Posterior vena cava (tissue), 2 donors: ENCODE results near the gene VWCE. TPM values are rescaled to one million over a fixed set of nuclear protein-coding genes. Genes with fewer than 3 reads are reported as not detected.
"Not testable (repeated sequence)": the region's sequence is repeated elsewhere in the genome, so short reads cannot be mapped to it uniquely, and the experiment has no call there.

Experiments
- DNase-seq: peaks from one replicate; pipeline ENCODE4 v3.0.0-alpha.2; 2020; ENCODE audit warnings: low spot score
- intact Hi-C, 2 donors: fragments of 100-400 bp; cut with DNase I; formaldehyde crosslinking; loops; one replicate each; pipeline versions ENCODE4 v1.14.1 to v1.14.2; 2022 to 2023
- total RNA-seq, 2 donors: library from RNA; stranded (reverse); fragmentation: NEBNext Ultra II Directional; extraction: Animal tissue kit (Norgen Biotek cat#: 25700); gene quantifications; one replicate each; pipeline ENCODE4 v1.2.1, GENCODE V29; 2021
- donor health status: DM: yes; HTN: yes; CAD: no.
- donor health status: DM: yes; HTN: yes; CAD: no.

The VWCE gene
- total RNA-seq, 2 donors from 2014 or later = 1.6 to 2.9 TPM

- intact Hi-C loops, DNase-seq: not testable (repeated sequence)
Measured at GRCh38 chr11:61229458-61229857, 65.7 kb downstream of the VWCE start.

DNA sequence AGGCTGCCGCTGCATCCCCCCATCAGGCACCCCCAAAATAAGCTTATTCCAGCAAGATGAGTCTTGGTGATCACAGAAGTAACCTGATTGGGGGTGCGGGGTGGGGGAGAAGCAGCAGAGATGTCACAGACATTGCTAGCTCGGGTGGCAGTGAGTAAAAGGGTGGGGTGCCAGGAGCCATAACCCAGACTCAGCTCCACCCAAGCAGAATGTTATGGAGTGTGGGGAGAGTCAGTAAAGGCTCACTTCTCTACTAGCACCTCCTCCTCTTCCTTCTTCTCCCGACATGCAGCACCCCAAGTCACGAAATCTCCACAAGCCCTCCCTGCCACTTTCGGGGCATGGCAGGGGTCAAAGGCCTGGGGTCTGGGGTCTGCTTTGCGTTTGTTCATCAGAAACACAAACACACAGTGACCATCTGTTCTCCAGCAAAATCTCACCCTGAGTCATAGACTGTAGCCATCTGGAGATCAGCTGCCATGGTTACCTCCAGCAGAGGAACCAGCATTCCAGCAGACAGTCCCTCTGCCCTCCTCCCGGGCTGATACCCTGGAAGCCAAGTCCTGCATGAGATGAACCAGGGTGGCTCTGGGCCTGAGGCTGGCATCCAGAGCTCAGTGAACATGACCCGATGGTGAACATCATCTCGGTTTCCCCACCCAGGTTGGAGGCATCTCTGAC lies 68.5 kb downstream of the VWCE start:
- DNase-seq = not testable (repeated sequence)

DNA sequence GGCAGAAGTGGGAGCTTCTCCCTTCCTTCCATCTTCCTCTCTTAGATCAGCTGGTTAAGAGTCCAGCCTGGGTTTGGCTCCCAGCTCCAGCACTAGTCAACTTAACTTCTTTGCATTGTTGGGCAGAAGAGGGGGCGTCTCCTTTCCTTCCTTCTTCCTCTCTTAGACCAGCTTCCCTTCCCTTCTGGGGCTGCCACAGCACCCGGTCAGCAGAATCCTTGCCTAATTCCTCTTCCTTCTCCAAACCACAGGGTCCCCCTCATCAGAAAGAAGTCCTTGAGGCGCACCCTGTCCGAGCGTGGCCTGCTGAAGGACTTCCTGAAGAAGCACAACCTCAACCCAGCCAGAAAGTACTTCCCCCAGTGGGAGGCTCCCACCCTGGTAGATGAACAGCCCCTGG lies 72.4 kb downstream of the VWCE start:
- intact Hi-C loops, DNase-seq: not testable (repeated sequence)

More for the DNA sequence above, 68.5 kb downstream of the VWCE start:
- intact Hi-C loops = not testable (repeated sequence)

DNA sequence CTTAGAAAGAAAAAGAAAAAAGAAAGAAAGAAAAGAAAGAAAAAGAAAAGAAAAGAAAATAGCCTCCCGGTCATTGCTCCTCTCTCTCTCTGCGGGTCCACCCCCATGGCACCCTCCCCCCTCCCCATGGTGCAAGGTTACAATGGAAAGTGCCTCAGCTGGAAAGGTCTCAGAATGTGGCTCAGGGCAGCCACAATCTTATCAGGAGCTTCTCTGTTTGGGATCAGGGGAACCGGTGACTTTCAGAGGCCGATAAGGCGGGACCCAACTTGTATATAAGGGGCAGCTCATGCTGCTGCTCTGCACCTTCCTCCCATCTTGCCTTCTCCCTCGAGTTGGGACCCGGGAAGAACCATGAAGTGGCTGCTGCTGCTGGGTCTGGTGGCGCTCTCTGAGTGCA lies 73.1 kb downstream of the VWCE start, which contains the start of gene PGA4:
Gene PGA4 (plus strand): TSS at position 301 of the 400 bp plus-strand sequence. CDS start 54 bp downstream, at position 355.
- DNase-seq, intact Hi-C loops: not testable (repeated sequence)

- intact Hi-C loops, DNase-seq: not testable (repeated sequence)
Measured at GRCh38 chr11:61219016-61219415, 76.1 kb downstream of the VWCE start.

DNA sequence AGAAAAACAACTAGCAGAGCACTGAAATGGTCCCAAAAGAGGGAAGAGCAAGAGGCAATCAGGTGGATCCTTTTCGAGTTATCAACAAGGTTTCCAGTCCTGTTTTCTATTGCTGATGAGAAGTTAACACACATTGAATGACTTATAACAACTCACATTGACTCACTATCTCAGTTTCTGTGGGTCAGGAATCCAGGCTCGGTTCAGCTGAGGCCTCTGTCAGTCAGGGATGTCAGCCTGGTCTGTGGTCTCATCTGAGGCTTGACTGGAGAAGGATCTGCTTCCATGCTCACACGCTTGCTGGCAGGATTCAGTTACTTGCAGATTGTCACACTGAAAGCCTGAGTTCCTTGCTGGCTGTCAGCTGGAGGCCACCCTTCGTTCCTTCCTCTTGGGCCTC lies 76.8 kb downstream of the VWCE start:
- intact Hi-C loops, DNase-seq: not testable (repeated sequence)

DNA sequence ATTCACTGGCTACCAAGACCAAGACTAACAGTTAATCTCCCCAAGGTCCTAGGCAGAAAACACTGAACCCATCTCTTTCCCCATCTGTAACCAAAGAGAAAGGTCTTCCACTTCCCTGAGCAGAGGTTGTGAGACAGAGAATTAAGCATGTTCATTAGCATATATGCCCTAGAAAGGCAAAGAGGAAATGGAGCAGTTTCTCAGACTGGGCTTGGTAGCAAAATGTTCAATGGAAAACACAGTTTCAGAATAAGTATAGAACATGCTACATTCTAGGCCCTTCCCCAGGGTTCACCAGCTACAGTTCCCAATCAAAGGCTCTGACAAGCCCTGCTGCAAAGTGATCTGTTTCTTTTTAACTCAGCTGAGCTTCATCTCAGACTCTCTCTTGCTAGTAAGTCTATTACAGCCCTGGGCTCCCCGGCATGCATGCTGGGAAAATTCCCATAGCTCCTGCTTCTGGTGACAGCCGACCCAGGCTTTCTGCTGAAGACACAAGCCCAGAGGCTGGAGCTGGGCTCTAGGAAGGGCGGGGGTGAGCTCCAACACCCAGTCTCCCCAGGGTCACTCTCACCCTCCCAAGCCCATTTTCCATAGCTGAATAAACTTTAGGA lies 81.3 kb downstream of the VWCE start:
- intact Hi-C loops, DNase-seq: not testable (repeated sequence)

DNA sequence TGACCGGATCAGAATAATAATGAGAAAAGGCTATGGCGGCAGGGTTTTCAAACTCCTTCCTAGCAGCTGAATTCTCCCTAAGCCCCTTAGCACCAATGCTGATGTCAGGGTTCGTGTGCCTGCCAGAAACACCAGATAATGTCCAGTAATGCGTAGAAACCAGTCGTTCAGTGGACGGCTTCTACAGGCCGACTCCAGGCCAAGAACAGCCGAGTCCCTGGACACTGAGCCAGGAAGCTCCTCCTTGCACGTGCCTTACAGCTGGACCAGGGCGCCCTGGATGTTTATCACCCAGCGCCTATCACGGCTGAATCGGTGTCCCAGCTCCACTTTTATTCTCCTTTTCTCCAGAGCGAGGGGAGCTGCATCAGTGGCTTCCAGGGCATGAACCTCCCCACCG lies 82.9 kb downstream of the VWCE start:
- DNase-seq, intact Hi-C loops: not testable (repeated sequence)

GRCh38 chr11:61211327-61211952 lies 83.7 kb downstream of the VWCE start:
- DNase-seq, intact Hi-C loops: not testable (repeated sequence)

GRCh38 chr11:61210629-61211028 lies 84.5 kb downstream of the VWCE start:
- intact Hi-C loops = not testable (repeated sequence)

More at GRCh38 chr11:61210629-61211028, 84.5 kb downstream of the VWCE start:
- not testable (repeated sequence) for DNase-seq

Other genes with a start within 250 kb of the VWCE start
- gene CD5, start 192.8 kb downstream of the VWCE start, total RNA-seq = under 1 TPM; 0.52 to 0.60 TPM
- 10 to 100 TPM; 21.6 to 31.2 TPM for gene VPS37C, start 133.9 kb downstream of the VWCE start, total RNA-seq
- 1 to 10 TPM in 1 of 2 donors, under 1 TPM in 1; 0.79 to 1.1 TPM for gene PGA3, start 91.8 kb downstream of the VWCE start, total RNA-seq
- 1 to 10 TPM; 1.1 to 3.7 TPM for gene PGA4, start 73.0 kb downstream of the VWCE start, total RNA-seq
- gene PGA5, start 54.1 kb downstream of the VWCE start, total RNA-seq = under 1 TPM; 0.42 to 0.71 TPM
- 100 to 1,000 TPM; 142 to 151 TPM for gene DDB1, start 37.8 kb upstream of the VWCE start, total RNA-seq
- 10 to 100 TPM; 15.2 to 24.6 TPM for gene TKFC, start 37.9 kb upstream of the VWCE start, total RNA-seq
- gene CYB561A3, start 66.6 kb upstream of the VWCE start, total RNA-seq = 10 to 100 TPM; 28.9 to 33.6 TPM
- 10 to 100 TPM; 36.0 to 49.2 TPM for gene TMEM138, start 67.1 kb upstream of the VWCE start, total RNA-seq
- 1 to 10 TPM; 7.0 to 7.1 TPM for gene TMEM216, start 97.3 kb upstream of the VWCE start, total RNA-seq
- 10 to 100 TPM; 51.5 to 52.0 TPM for gene CPSF7, start 134.7 kb upstream of the VWCE start, total RNA-seq
- gene SDHAF2, start 134.8 kb upstream of the VWCE start, total RNA-seq = 10 to 100 TPM; 23.4 to 24.9 TPM
- gene LRRC10B, start 213.4 kb upstream of the VWCE start, total RNA-seq = 1 to 10 TPM; 1.5 to 1.6 TPM